Ascending aorta (tissue), 2 donors: ENCODE results near the gene SMIM35. TPM values are rescaled to one million over a fixed set of nuclear protein-coding genes. Genes with fewer than 3 reads are reported as not detected.

Experiments
- DNase-seq, 2 donors: peaks; one replicate each; pipeline ENCODE4 v3.0.0-alpha.2; 2019; ENCODE audit warnings: low spot score in 2 of 2
- H3K27ac ChIP-seq, 2 donors: fragments of 200-600 bp; sonication (generic); one replicate each; pipeline ENCODE4 v1.5.1; 2016 to 2017; ENCODE audit warnings: mild to moderate bottlenecking in 1 of 2
- H3K27me3 ChIP-seq: fragments of 200-600 bp; sonication (generic); one replicate; pipeline ENCODE4 v1.5.1; 2017
- H3K36me3 ChIP-seq, 2 donors: fragments of 200-600 bp; sonication (generic); one replicate each; pipeline ENCODE4 v1.5.1; 2016
- H3K4me1 ChIP-seq, 2 donors: fragments of 200-600 bp; sonication (generic); one replicate each; pipeline ENCODE4 v1.5.1; 2016 to 2017; ENCODE audit warnings: mild to moderate bottlenecking in 1 of 2
- H3K4me3 ChIP-seq, 2 donors: fragments of 200-600 bp; sonication (generic); one replicate each; pipeline ENCODE4 v1.5.1; 2016 to 2017; ENCODE audit warnings: mild to moderate bottlenecking in 1 of 2
- H3K9me3 ChIP-seq, 2 donors: fragments of 200-600 bp; sonication (generic); one replicate each; pipeline ENCODE4 v1.5.1; 2016
- CTCF ChIP-seq, 3 experiments: fragments of 200-600 bp in 2 of 3; fragments of 450-650 bp in 1 of 3; sonication (generic) in 2 of 3; IDR thresholded peaks; one replicate each; pipeline ENCODE4 v1.5.1; 2016 to 2019; ENCODE audit warnings: antibody characterized with exemption in 3 of 3, mild to moderate bottlenecking in 1 of 3, moderate library complexity in 1 of 3
- intact Hi-C: fragments of 100-400 bp; cut with DNase I; formaldehyde crosslinking; loops from one replicate; pipeline ENCODE4 v1.15.1; 2023
- total RNA-seq: library from RNA; depleted of rRNA; stranded (reverse); fragments of >200 nt; gene quantifications from one replicate; pipeline ENCODE4 v1.1.0, GENCODE V29; 2016

Gene SMIM35
- total RNA-seq, 1 donor from 2014 or later: not detected

GRCh38 chr11:118047749-118048148 is 39.0 kb downstream of the SMIM35 start:
- no peak for DNase-seq
- Histone ChIP-seq H3K4me3 (no peak overlapping the region), H3K27me3 (no peaks in the 10 kb centered on the region), H3K36me3 (no peaks in the 10 kb centered on the region), H3K4me1 (no peaks in the 10 kb centered on the region), H3K9me3 (no peaks in the 10 kb centered on the region), H3K27ac (no peak overlapping the region)
- intact Hi-C loops: no loop called here
- no peak for TF ChIP-seq CTCF (IDR thresholded peaks at IDR 0.05)

GRCh38 chr11:118046964-118047700 is 39.6 kb downstream of the SMIM35 start:
- Histone ChIP-seq H3K27me3 (no peaks in the 10 kb centered on the region), H3K27ac (no peak overlapping the region), H3K4me1 (no peaks in the 10 kb centered on the region), H3K36me3 (no peaks in the 10 kb centered on the region), H3K9me3 (no peaks in the 10 kb centered on the region), H3K4me3 (no peak overlapping the region)
- DNase-seq: no peak
- no peak for TF ChIP-seq CTCF (IDR thresholded peaks at IDR 0.05)
- intact Hi-C loops: no loop called here

GRCh38 chr11:118046051-118046963 is 40.5 kb downstream of the SMIM35 start:
- intact Hi-C loops: no loop called here
- Histone ChIP-seq H3K27ac (no peak overlapping the region), H3K36me3 (no peaks in the 10 kb centered on the region), H3K27me3 (no peaks in the 10 kb centered on the region), H3K9me3 (no peaks in the 10 kb centered on the region), H3K4me3 (no peak overlapping the region), H3K4me1 (no peaks in the 10 kb centered on the region)
- DNase-seq: no peak
- no peak for TF ChIP-seq CTCF (IDR thresholded peaks at IDR 0.05)

GRCh38 chr11:118045191-118045590 is 41.6 kb downstream of the SMIM35 start:
- TF ChIP-seq CTCF (IDR thresholded peaks at IDR 0.05): no peak
- Histone ChIP-seq H3K27ac (no peak overlapping the region), H3K4me3 (no peak overlapping the region), H3K27me3 (no peaks in the 10 kb centered on the region), H3K36me3 (no peaks in the 10 kb centered on the region), H3K4me1 (no peaks in the 10 kb centered on the region), H3K9me3 (no peaks in the 10 kb centered on the region)
- intact Hi-C loops: no loop called here
- DNase-seq: no peak

- TF ChIP-seq CTCF (IDR thresholded peaks at IDR 0.05): no peak
- Histone ChIP-seq H3K36me3 (no peaks in the 10 kb centered on the region), H3K27me3 (no peaks in the 10 kb centered on the region), H3K27ac (no peak overlapping the region), H3K9me3 (no peaks in the 10 kb centered on the region), H3K4me3 (no peak overlapping the region), H3K4me1 (no peaks in the 10 kb centered on the region)
- no peak for DNase-seq
- intact Hi-C loops: no loop called here
Observed at GRCh38 chr11:118042796-118043195, 44.0 kb downstream of the SMIM35 start.
